AG09319 (cell line): ENCODE data around the gene RSPH3.

Source experiments
- DNase-seq: peaks from one replicate; pipeline ENCODE4 v3.0.0-alpha.2; 2010; ENCODE audit warnings: low read depth; ENCODE audit errors: extremely low read depth
- CTCF ChIP-seq: IDR thresholded peaks from 2 replicates; pipeline ENCODE4 v1.5.1; 2011; ENCODE audit warnings: low read depth, mild to moderate bottlenecking, inconsistent platforms, low read length, moderate library complexity

RSPH3 gene

GRCh38 chr6:158999666-159000403 lies at the start of gene RSPH3:
Gene RSPH3 (minus strand): TSS chr6:159000202. CDS start chr6:158999550, 652 bp downstream.
- DNase-seq, result peak; percentile 77
- peak; percentile 10 for TF ChIP-seq CTCF

- TF ChIP-seq CTCF, result no peak
- no peak for DNase-seq
Measured at GRCh38 chr6:159047891-159048685, 48.1 kb upstream of the RSPH3 start.

- TF ChIP-seq CTCF, result no peak
- no peak for DNase-seq
Measured at GRCh38 chr6:159045801-159046200, 45.8 kb upstream of the RSPH3 start.

GRCh38 chr6:159044899-159045727 lies 45.1 kb upstream of the RSPH3 start, which contains the start of gene TAGAP:
Gene TAGAP (minus strand): TSS chr6:159044991. CDS start chr6:159044146, 845 bp downstream.
- TF ChIP-seq CTCF, result no peak
- no peak for DNase-seq

- no peak for TF ChIP-seq CTCF
- no peak for DNase-seq
Measured at GRCh38 chr6:159043947-159044346, 43.9 kb upstream of the RSPH3 start.

- DNase-seq, result no peak
- no peak for TF ChIP-seq CTCF
Measured at GRCh38 chr6:159043251-159043650, 43.2 kb upstream of the RSPH3 start.

GRCh38 chr6:159042826-159043181 lies 42.8 kb upstream of the RSPH3 start:
- DNase-seq, result no peak
- no peak for TF ChIP-seq CTCF
